ENCODE measurements around the gene NUDCD3.

- TF ChIP-seq CTCF (IDR thresholded peaks at IDR 0.05) (no peak), EP300 (IDR thresholded peaks at IDR 0.05) (no peak)
Observed at GRCh38 chr7:44471850-44472249, 18.6 kb downstream of the NUDCD3 start.

All from gastroesophageal sphincter (tissue), 3 donors.